ENCODE results near the gene TRIM36.

GRCh38 chr5:115184770-115185169 lies 15.1 kb upstream of the TRIM36 start:
- TF ChIP-seq, protein P1, sequence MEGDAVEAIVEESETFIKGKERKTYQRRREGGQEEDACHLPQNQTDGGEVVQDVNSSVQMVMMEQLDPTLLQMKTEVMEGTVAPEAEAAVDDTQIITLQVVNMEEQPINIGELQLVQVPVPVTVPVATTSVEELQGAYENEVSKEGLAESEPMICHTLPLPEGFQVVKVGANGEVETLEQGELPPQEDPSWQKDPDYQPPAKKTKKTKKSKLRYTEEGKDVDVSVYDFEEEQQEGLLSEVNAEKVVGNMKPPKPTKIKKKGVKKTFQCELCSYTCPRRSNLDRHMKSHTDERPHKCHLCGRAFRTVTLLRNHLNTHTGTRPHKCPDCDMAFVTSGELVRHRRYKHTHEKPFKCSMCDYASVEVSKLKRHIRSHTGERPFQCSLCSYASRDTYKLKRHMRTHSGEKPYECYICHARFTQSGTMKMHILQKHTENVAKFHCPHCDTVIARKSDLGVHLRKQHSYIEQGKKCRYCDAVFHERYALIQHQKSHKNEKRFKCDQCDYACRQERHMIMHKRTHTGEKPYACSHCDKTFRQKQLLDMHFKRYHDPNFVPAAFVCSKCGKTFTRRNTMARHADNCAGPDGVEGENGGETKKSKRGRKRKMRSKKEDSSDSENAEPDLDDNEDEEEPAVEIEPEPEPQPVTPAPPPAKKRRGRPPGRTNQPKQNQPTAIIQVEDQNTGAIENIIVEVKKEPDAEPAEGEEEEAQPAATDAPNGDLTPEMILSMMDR (IDR thresholded peaks at IDR 0.05; ENCODE audit: low read depth, low read length, poor library complexity, severe bottlenecking): no peak
- no peak for TF ChIP-seq EZH2phosphoT487 (IDR thresholded peaks at IDR 0.05; ENCODE audit: borderline replicate concordance, low read length)
